Muscle of arm (tissue), 12 donors: ENCODE data around the gene RPL10. TPM values are rescaled to one million over a fixed set of nuclear protein-coding genes. Genes with fewer than 3 reads are reported as not detected.
A peak's percentile ranks its signal among the peaks of the same experiment; 100 is the strongest.
"Not testable (repeated sequence)": the region's sequence is repeated elsewhere in the genome, so short reads cannot be mapped to it uniquely, and the experiment has no call there.

ENCODE experiments used
- DNase-seq: peaks from one replicate; pipeline ENCODE4 v3.0.0-alpha.2; 2013
- polyA plus RNA-seq, 12 donors: library from polyadenylated mRNA; unstranded; fragments of 120-200 nt; gene quantifications; one replicate each; pipeline ENCODE4 v1.2.1, GENCODE V29; 2013; ENCODE audit not compliant: insufficient read length in 12 of 12

RPL10 gene
- polyA plus RNA-seq, 12 donors = 1,129 to 5,997 (median 5,399) TPM

- no peak for DNase-seq
Observed at GRCh38 chrX:154371789-154372300, 26.3 kb upstream of the RPL10 start.

- DNase-seq = no peak
Observed at GRCh38 chrX:154372612-154373022, 25.6 kb upstream of the RPL10 start.

GRCh38 chrX:154373340-154374306, 24.6 kb upstream of the RPL10 start:
- DNase-seq = peak; percentile 71

- no peak for DNase-seq
Observed at GRCh38 chrX:154374313-154375155, 23.6 kb upstream of the RPL10 start, which contains the start of gene FLNA. Gene FLNA, minus strand, starts transcription at chrX:154374634. Its CDS starts 3,389 bp downstream, at chrX:154371245.

GRCh38 chrX:154375156-154375504, 23.0 kb upstream of the RPL10 start:
- no peak for DNase-seq

GRCh38 chrX:154376774-154377173, 21.4 kb upstream of the RPL10 start:
- DNase-seq = no peak

GRCh38 chrX:154378059-154378798, 19.9 kb upstream of the RPL10 start:
- peak; percentile 54 for DNase-seq

- peak; percentile 95 for DNase-seq
Observed at GRCh38 chrX:154378799-154379568, 19.2 kb upstream of the RPL10 start, which contains the start of gene EMD. Gene EMD, plus strand, starts transcription at chrX:154379295. Its CDS starts 190 bp downstream, at chrX:154379485.

GRCh38 chrX:154379569-154379951, 18.6 kb upstream of the RPL10 start:
- DNase-seq = no peak

GRCh38 chrX:154380153-154380552, 18.0 kb upstream of the RPL10 start:
- no peak for DNase-seq

GRCh38 chrX:154380787-154381186, 17.4 kb upstream of the RPL10 start:
- no peak for DNase-seq

- no peak for DNase-seq
Observed at GRCh38 chrX:154381271-154381670, 16.9 kb upstream of the RPL10 start.

- no peak for DNase-seq
Observed at GRCh38 chrX:154382483-154383069, 15.6 kb upstream of the RPL10 start.

- no peak for DNase-seq
Observed at GRCh38 chrX:154383359-154384283, 14.6 kb upstream of the RPL10 start.

GRCh38 chrX:154384284-154384892, 13.8 kb upstream of the RPL10 start:
- DNase-seq = no peak

GRCh38 chrX:154388094-154388493, 10.1 kb upstream of the RPL10 start:
- not testable (repeated sequence) for DNase-seq

- DNase-seq = not testable (repeated sequence)
Observed at GRCh38 chrX:154388649-154389048, 9.5 kb upstream of the RPL10 start.
